ENCODE results near the gene NLRP5. TPM values are rescaled to one million over a fixed set of nuclear protein-coding genes. Genes with fewer than 3 reads are reported as not detected.

The NLRP5 gene
- total and polyA plus RNA-seq, 2 of the 8 experiments (the other 6 are each of a cell fraction or from before 2014, with no cell fraction given), result not detected

- TF ChIP-seq CHD7 (IDR thresholded peaks at IDR 0.05; ENCODE audit: insufficient replicate concordance, low read length), result no peak
- TF ChIP-seq SIX5 (IDR thresholded peaks at IDR 0.05; ENCODE audit: low read depth, low read length), result no peak
- TF ChIP-seq MAFK (IDR thresholded peaks at IDR 0.05; ENCODE audit: low read depth, low read length), result no peak
- TF ChIP-seq TAF1 (IDR thresholded peaks at IDR 0.05; ENCODE audit: low read depth, low read length), result no peak
- TF ChIP-seq ZNF274 (IDR thresholded peaks at IDR 0.05; ENCODE audit: borderline replicate concordance, extremely low read depth, low read length), result no peak
- no peak for TF ChIP-seq CTCF (IDR thresholded peaks at IDR 0.05; ENCODE audit: control extremely low read depth in 1 of 3, insufficient read depth in 1 of 3, low read depth in 1 of 3, low read length in 3 of 3)
- TF ChIP-seq KDM1A (IDR thresholded peaks at IDR 0.05; ENCODE audit: borderline replicate concordance, low read length), result no peak
- TF ChIP-seq, protein P1, sequence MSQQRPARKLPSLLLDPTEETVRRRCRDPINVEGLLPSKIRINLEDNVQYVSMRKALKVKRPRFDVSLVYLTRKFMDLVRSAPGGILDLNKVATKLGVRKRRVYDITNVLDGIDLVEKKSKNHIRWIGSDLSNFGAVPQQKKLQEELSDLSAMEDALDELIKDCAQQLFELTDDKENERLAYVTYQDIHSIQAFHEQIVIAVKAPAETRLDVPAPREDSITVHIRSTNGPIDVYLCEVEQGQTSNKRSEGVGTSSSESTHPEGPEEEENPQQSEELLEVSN (IDR thresholded peaks at IDR 0.05), result no peak
Measured at GRCh38 chr19:55958356-55958755, 28.2 kb upstream of the NLRP5 start (continued).
